H9 (cell line): Measurements from ENCODE around the gene PPM1G. TPM values are rescaled to one million over a fixed set of nuclear protein-coding genes. Genes with fewer than 3 reads are reported as not detected.

Source experiments
- DNase-seq: peaks from one replicate; pipeline ENCODE4 v3.0.0-alpha.2; 2017
- H2AFZ ChIP-seq: one replicate; pipeline ENCODE4 v1.6.1; 2013; ENCODE audit warnings: mild to moderate bottlenecking, low read length, control low read depth, moderate library complexity
- H2AK5ac ChIP-seq: 2 replicates; pipeline ENCODE4 v1.6.1; 2013; ENCODE audit warnings: low read length, control low read depth, mixed read lengths; ENCODE audit not compliant: insufficient read length
- H2BK120ac ChIP-seq: one replicate; pipeline ENCODE4 v1.6.1; 2013; ENCODE audit warnings: low read depth, mild to moderate bottlenecking, low read length, control low read depth, inconsistent platforms; ENCODE audit not compliant: poor library complexity, severe bottlenecking
- H2BK12ac ChIP-seq: 2 replicates; pipeline ENCODE4 v1.6.1; 2013; ENCODE audit warnings: low read length, control low read depth, mixed read lengths, low read depth; ENCODE audit not compliant: insufficient read length
- H2BK15ac ChIP-seq: 2 replicates; pipeline ENCODE4 v1.6.1; 2013; ENCODE audit warnings: low read depth, low read length, control low read depth
- H2BK20ac ChIP-seq: one replicate; pipeline ENCODE4 v1.6.1; 2013; ENCODE audit warnings: low read depth, mild to moderate bottlenecking, low read length, control low read depth, inconsistent platforms; ENCODE audit not compliant: poor library complexity, severe bottlenecking
- H2BK5ac ChIP-seq: 2 replicates; pipeline ENCODE4 v1.6.1; 2013; ENCODE audit warnings: low read length, control low read depth, mixed read lengths; ENCODE audit not compliant: insufficient read length
- H3K14ac ChIP-seq: 2 replicates; pipeline ENCODE4 v1.6.1; 2013; ENCODE audit warnings: low read length, control low read depth; ENCODE audit not compliant: insufficient read depth
- H3K18ac ChIP-seq: 2 replicates; pipeline ENCODE4 v1.6.1; 2013; ENCODE audit warnings: low read depth, mild to moderate bottlenecking, mixed read lengths, low read length, control low read depth; ENCODE audit not compliant: insufficient read length
- H3K23ac ChIP-seq: 2 replicates; pipeline ENCODE4 v1.6.1; 2013; ENCODE audit warnings: low read length, control low read depth, mixed read lengths, low read depth; ENCODE audit not compliant: insufficient read length
- H3K23me2 ChIP-seq: 2 replicates; pipeline ENCODE4 v1.6.1; 2013; ENCODE audit warnings: low read depth, mild to moderate bottlenecking, mixed read lengths, low read length, control low read depth; ENCODE audit not compliant: insufficient read length, poor library complexity, severe bottlenecking
- H3K27ac ChIP-seq: 2 replicates; pipeline ENCODE4 v1.5.1; 2013; ENCODE audit warnings: low read length, control low read depth, mixed read lengths, low read depth; ENCODE audit not compliant: insufficient read length
- H3K27me3 ChIP-seq: 2 replicates; pipeline ENCODE4 v1.6.1; 2013; ENCODE audit warnings: low read length, control low read depth, inconsistent platforms; ENCODE audit not compliant: insufficient read depth
- H3K4ac ChIP-seq: 2 replicates; pipeline ENCODE4 v1.6.1; 2013; ENCODE audit warnings: low read depth, mild to moderate bottlenecking, control low read depth, inconsistent platforms, low read length, moderate library complexity
- H3K4me1 ChIP-seq: 2 replicates; pipeline ENCODE4 v1.6.1; 2013; ENCODE audit warnings: low read length, control low read depth, inconsistent platforms; ENCODE audit not compliant: insufficient read depth
- H3K4me2 ChIP-seq: 2 replicates; pipeline ENCODE4 v1.6.1; 2013; ENCODE audit warnings: low read length, control low read depth, mixed read lengths; ENCODE audit not compliant: insufficient read length, insufficient read depth
- H3K56ac ChIP-seq: 2 replicates; pipeline ENCODE4 v1.6.1; 2013; ENCODE audit warnings: low read depth, mild to moderate bottlenecking, mixed read lengths, low read length, control low read depth; ENCODE audit not compliant: insufficient read length
- H3K79me1 ChIP-seq: 2 replicates; pipeline ENCODE4 v1.6.1; 2013; ENCODE audit warnings: low read depth, mild to moderate bottlenecking, moderate library complexity, low read length, control low read depth, inconsistent platforms; ENCODE audit not compliant: insufficient read depth, poor library complexity, severe bottlenecking
- H3K79me2 ChIP-seq: 2 replicates; pipeline ENCODE4 v1.6.1; 2013; ENCODE audit warnings: low read length, control low read depth, inconsistent platforms; ENCODE audit not compliant: insufficient read depth
- H3K9ac ChIP-seq: 2 replicates; pipeline ENCODE4 v1.6.1; 2013; ENCODE audit warnings: low read length, control low read depth, mixed read lengths; ENCODE audit not compliant: insufficient read length; ENCODE audit errors: extremely low read depth
- H3K9me3 ChIP-seq: one replicate; pipeline ENCODE4 v1.6.1; 2013; ENCODE audit warnings: low read depth, low read length, inconsistent platforms; ENCODE audit not compliant: control insufficient read depth
- H3T11ph ChIP-seq: one replicate; pipeline ENCODE4 v1.6.1; 2013; ENCODE audit warnings: mild to moderate bottlenecking, low read length, control low read depth, inconsistent platforms
- H4K20me1 ChIP-seq: one replicate; pipeline ENCODE4 v1.6.1; 2013; ENCODE audit not compliant: control insufficient read depth, insufficient read length, insufficient read depth
- H4K5ac ChIP-seq: 2 replicates; pipeline ENCODE4 v1.6.1; 2013; ENCODE audit warnings: low read depth, mild to moderate bottlenecking, mixed read lengths, low read length, control low read depth; ENCODE audit not compliant: insufficient read length
- H4K8ac ChIP-seq: replicated peaks from 2 replicates; pipeline ENCODE4 v1.6.1; 2013; ENCODE audit warnings: low read length, control low read depth, mixed read lengths, low read depth; ENCODE audit not compliant: insufficient read length
- H4K91ac ChIP-seq: 2 replicates; pipeline ENCODE4 v1.6.1; 2013; ENCODE audit warnings: low read depth, mild to moderate bottlenecking, moderate library complexity, mixed read lengths, low read length, control low read depth; ENCODE audit not compliant: insufficient read length
- H3K27ac Mint-ChIP-seq, 3 experiments: 2 replicates in 2 of 3; 3 replicates in 1 of 3; pipeline ENCODE4 v1.8.0; 2020 to 2021; ENCODE audit warnings: mixed read lengths in 3 of 3, mild to moderate bottlenecking in 1 of 3, moderate library complexity in 1 of 3
- H3K27me3 Mint-ChIP-seq: 2 replicates; pipeline ENCODE4 v1.8.0; 2021; ENCODE audit warnings: low read depth, mild to moderate bottlenecking, moderate library complexity, mixed read lengths
- H3K36me3 Mint-ChIP-seq, 3 experiments: 2 replicates in 2 of 3; 3 replicates in 1 of 3; pipeline ENCODE4 v1.8.0; 2020 to 2021; ENCODE audit warnings: low read depth in 3 of 3, mixed read lengths in 3 of 3; ENCODE audit not compliant: insufficient read depth in 1 of 3
- H3K4me1 Mint-ChIP-seq, 2 experiments: 2 replicates each; pipeline ENCODE4 v1.8.0; 2020; ENCODE audit warnings: mixed read lengths in 2 of 2
- H3K4me3 Mint-ChIP-seq, 2 experiments: 2 replicates in 1 of 2; 3 replicates in 1 of 2; pipeline ENCODE4 v1.8.0; 2020 to 2021; ENCODE audit warnings: mild to moderate bottlenecking in 2 of 2, mixed read lengths in 2 of 2, moderate library complexity in 1 of 2
- H3K9me3 Mint-ChIP-seq, 2 experiments: 2 replicates in 1 of 2; 3 replicates in 1 of 2; pipeline ENCODE4 v1.8.0; 2020; ENCODE audit warnings: mild to moderate bottlenecking in 2 of 2, mixed read lengths in 2 of 2, moderate library complexity in 1 of 2
- CTCF ChIP-seq: fragments of 200-600 bp; sonication (generic); conservative IDR thresholded peaks from 3 replicates; pipeline ENCODE4 v1.8.0; 2021; ENCODE audit warnings: antibody characterized with exemption, mild to moderate bottlenecking
- WGBS: extraction: QIAGEN DNeasy Blood & Tissue Kit; methylation state at CpG from one replicate; pipeline ENCODE4 v1.1.7; 2013; ENCODE audit warnings: missing lambda C conversion rate, low lambda C conversion rate, mixed read lengths; ENCODE audit not compliant: insufficient read length; ENCODE audit errors: extremely low coverage; 5-methylcytosine and 5-hydroxymethylcytosine counted together
- total RNA-seq: library from RNA; stranded (reverse); gene quantifications from 2 replicates; pipeline ENCODE4 v1.2.1, GENCODE V29; 2021

PPM1G gene
- total RNA-seq, 1 experiment from 2014 or later = 146 TPM

GRCh38 chr2:27356382-27357181 lies 52.8 kb downstream of the PPM1G start, which contains the start of gene GTF3C2:
TSS of gene GTF3C2 (minus strand) at chr2:27356764. CDS start at chr2:27343554, 13,210 bp downstream.
- H3K23me2 ChIP-seq = no peaks in the 10 kb centered on the region
- no peak within 1 kb of the TSS for H3K23ac ChIP-seq
- H2BK12ac ChIP-seq = no peak within 1 kb of the TSS
- H4K91ac ChIP-seq = no peak within 1 kb of the TSS
- H3K27ac Mint-ChIP-seq = peak within 1 kb of the TSS; percentile 100
- no peaks in the 10 kb centered on the region for H4K20me1 ChIP-seq
- H3K4me1 ChIP-seq = peaks cover 2% of the 10 kb centered on the region; the same call in 1 of the 2 replicates
- H2AK5ac ChIP-seq = no peak within 1 kb of the TSS
- peak within 1 kb of the TSS; percentile 81 for H3K4me2 ChIP-seq
- H4K8ac ChIP-seq = peak within 1 kb of the TSS; percentile 78
- H2BK15ac ChIP-seq = no peak within 1 kb of the TSS; the same call in 1 of the 2 replicates
- peak within 1 kb of the TSS; percentile 98 for H3K14ac ChIP-seq
- peaks cover 12 to 16% of the 10 kb centered on the region in 2 experiments for H3K9me3 Mint-ChIP-seq
- H3K36me3 Mint-ChIP-seq = peaks cover 17 to 27% (median 17%) of the 10 kb centered on the region in 3 experiments
- no CpG with 5 or more reads among the region's 67 CpGs for WGBS
- H3K4ac ChIP-seq = peak within 1 kb of the TSS; percentile 56; the same call in 1 of the 2 replicates
- no peak for TF ChIP-seq CTCF
- peaks cover 4% of the 10 kb centered on the region for H3K79me1 ChIP-seq
- H3K18ac ChIP-seq = peak within 1 kb of the TSS; percentile 97
- peak; percentile 96 for DNase-seq
- peak within 1 kb of the TSS; percentile 83 for H2BK120ac ChIP-seq
- no peak within 1 kb of the TSS for H2BK20ac ChIP-seq
- H3K27me3 Mint-ChIP-seq = no peaks in the 10 kb centered on the region
- peak within 1 kb of the TSS; percentile 91 for H3K27ac ChIP-seq
- no peak within 1 kb of the TSS for H3T11ph ChIP-seq
- peaks cover 16 to 43% of the 10 kb centered on the region in 2 experiments for H3K4me1 Mint-ChIP-seq
- H4K5ac ChIP-seq = peak within 1 kb of the TSS; percentile 85
- no peaks in the 10 kb centered on the region for H3K27me3 ChIP-seq
- H3K56ac ChIP-seq = peak within 1 kb of the TSS; percentile 84
- no peaks in the 10 kb centered on the region for H3K9me3 ChIP-seq
- H3K4me3 Mint-ChIP-seq = peak within 1 kb of the TSS; percentile 97 to 100
- H3K9ac ChIP-seq = peak within 1 kb of the TSS; percentile 95
- H2AFZ ChIP-seq = no peak within 1 kb of the TSS
- peak within 1 kb of the TSS; percentile 73 for H2BK5ac ChIP-seq
- peaks cover 26% of the 10 kb centered on the region; the same call in 1 of the 2 replicates for H3K79me2 ChIP-seq
